Osteocyte (in vitro differentiated cells): ENCODE measurements around the gene ENTHD1. TPM values are rescaled to one million over a fixed set of nuclear protein-coding genes. Genes with fewer than 3 reads are reported as not detected.

ENCODE experiments used
- DNase-seq: peaks from one replicate; pipeline ENCODE4 v3.0.0; 2021; ENCODE audit warnings: mixed read lengths; ENCODE audit not compliant: unreplicated experiment; ENCODE audit errors: extremely low spot score
- H3K27ac Mint-ChIP-seq: one replicate; pipeline ENCODE4 v1.8.0; 2021; ENCODE audit warnings: mild to moderate bottlenecking, mixed read lengths; ENCODE audit not compliant: unreplicated experiment
- H3K27me3 Mint-ChIP-seq: one replicate; pipeline ENCODE4 v1.8.0; 2021; ENCODE audit warnings: mixed read lengths; ENCODE audit not compliant: unreplicated experiment
- H3K36me3 Mint-ChIP-seq: one replicate; pipeline ENCODE4 v1.8.0; 2021; ENCODE audit warnings: mixed read lengths; ENCODE audit not compliant: unreplicated experiment
- H3K4me1 Mint-ChIP-seq: one replicate; pipeline ENCODE4 v1.8.0; 2021; ENCODE audit warnings: mixed read lengths; ENCODE audit not compliant: unreplicated experiment
- H3K4me3 Mint-ChIP-seq: one replicate; pipeline ENCODE4 v1.8.0; 2021; ENCODE audit warnings: mild to moderate bottlenecking, moderate library complexity, mixed read lengths; ENCODE audit not compliant: unreplicated experiment
- H3K9me3 Mint-ChIP-seq: one replicate; pipeline ENCODE4 v1.8.0; 2021; ENCODE audit warnings: mixed read lengths; ENCODE audit not compliant: unreplicated experiment
- CTCF ChIP-seq: fragments of 200-600 bp; sonication (generic); IDR thresholded peaks from 2 replicates; pipeline ENCODE4 v1.5.0; 2021; ENCODE audit warnings: antibody characterized with exemption, mild to moderate bottlenecking, moderate library complexity
- total RNA-seq: library from RNA; stranded (reverse); gene quantifications from 2 replicates; pipeline ENCODE4 v1.2.1, GENCODE V29; 2021

Gene ENTHD1
- total RNA-seq, 1 donor from 2014 or later = not detected

DNA sequence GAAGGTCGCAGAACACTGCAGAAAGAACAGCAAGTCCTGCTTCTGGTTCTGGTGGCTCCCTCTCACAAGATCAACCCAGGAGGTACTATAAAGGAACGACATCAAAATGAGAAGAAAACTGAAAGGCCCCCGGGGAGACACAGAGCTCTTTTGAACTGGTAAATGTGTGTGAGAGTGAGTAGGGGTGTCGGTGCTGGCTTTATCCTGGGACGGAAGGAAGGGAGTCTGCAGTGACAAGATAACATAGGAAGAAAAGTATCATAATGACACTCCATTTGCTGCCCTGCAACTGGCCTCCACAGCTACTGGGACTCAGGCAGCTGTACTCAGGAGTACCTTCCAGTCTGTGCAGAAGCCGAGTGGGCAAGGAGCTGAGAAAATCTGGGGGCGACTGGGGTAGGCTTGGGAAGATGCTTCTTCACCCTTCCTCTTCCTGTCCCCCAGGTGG, 60.9 kb downstream of the ENTHD1 start:
- Mint-ChIP-seq H3K9me3 (no peaks in the 10 kb centered on the region), H3K27me3 (peaks cover 77% of the 10 kb centered on the region), H3K27ac (no peak overlapping the region), H3K4me3 (no peak overlapping the region), H3K4me1 (no peaks in the 10 kb centered on the region), H3K36me3 (no peaks in the 10 kb centered on the region)
- no peak for TF ChIP-seq CTCF
- no peak for DNase-seq

DNA sequence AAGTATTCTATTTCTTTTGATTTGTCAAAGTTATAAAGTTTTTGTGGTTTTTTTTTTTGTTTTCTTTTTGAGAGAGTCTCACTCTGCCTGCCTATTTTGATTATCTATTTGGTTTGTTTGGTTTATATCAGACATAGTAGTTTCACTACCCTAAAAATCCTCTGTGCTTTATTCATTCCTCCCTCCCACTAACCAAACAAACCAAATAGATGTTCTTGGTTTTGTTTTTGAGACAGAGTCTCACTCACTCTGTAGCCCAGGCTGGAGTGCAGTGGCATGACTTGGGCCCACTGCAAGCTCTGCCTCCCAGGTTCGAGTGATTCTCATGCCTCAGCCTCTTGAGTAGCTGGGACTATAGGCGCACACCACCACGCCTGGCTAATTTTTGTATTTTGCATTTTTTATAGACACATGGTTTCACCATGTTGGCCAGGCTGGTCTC, 67.9 kb downstream of the ENTHD1 start:
- no peak overlapping the region for H3K4me3 Mint-ChIP-seq
- no peaks in the 10 kb centered on the region for H3K9me3 Mint-ChIP-seq
- no peak for TF ChIP-seq CTCF
- H3K27ac Mint-ChIP-seq = no peak overlapping the region
- H3K27me3 Mint-ChIP-seq = peaks cover 19% of the 10 kb centered on the region
- DNase-seq = no peak
- no peaks in the 10 kb centered on the region for H3K36me3 Mint-ChIP-seq
- H3K4me1 Mint-ChIP-seq = peaks cover 12% of the 10 kb centered on the region

DNA sequence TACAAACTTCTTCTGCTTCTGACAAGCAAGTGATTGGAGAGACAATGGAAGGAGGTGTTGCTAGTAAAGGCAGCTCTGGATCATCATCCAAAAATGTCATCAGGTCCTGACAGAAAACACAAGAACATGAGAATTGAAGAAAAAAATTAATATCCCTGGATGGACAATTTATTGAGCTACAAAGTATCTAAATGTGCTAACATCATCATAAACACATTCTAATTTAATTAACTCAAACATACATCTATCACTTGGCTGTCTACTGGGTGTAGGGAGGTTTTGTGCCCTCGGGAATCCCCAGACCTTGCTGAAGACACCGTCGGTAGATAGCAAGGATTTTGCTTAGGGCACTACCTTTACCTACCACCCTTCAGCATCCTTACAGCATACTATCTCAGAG, 72.6 kb downstream of the ENTHD1 start:
- Mint-ChIP-seq H3K4me1 (peaks cover 23% of the 10 kb centered on the region), H3K27me3 (no peaks in the 10 kb centered on the region), H3K36me3 (no peaks in the 10 kb centered on the region), H3K9me3 (no peaks in the 10 kb centered on the region), H3K4me3 (no peak overlapping the region), H3K27ac (no peak overlapping the region)
- no peak for TF ChIP-seq CTCF
- DNase-seq = no peak

- no peak for TF ChIP-seq CTCF
- Mint-ChIP-seq H3K27ac (no peak overlapping the region), H3K4me1 (peaks cover 22% of the 10 kb centered on the region), H3K36me3 (no peaks in the 10 kb centered on the region), H3K4me3 (no peak overlapping the region), H3K9me3 (no peaks in the 10 kb centered on the region), H3K27me3 (no peaks in the 10 kb centered on the region)
- DNase-seq = no peak
Measured at GRCh38 chr22:39820256-39820655, 73.3 kb downstream of the ENTHD1 start.

GRCh38 chr22:39819429-39819828, 74.1 kb downstream of the ENTHD1 start:
- Mint-ChIP-seq H3K9me3 (no peaks in the 10 kb centered on the region), H3K27ac (no peak overlapping the region), H3K4me3 (no peak overlapping the region), H3K27me3 (no peaks in the 10 kb centered on the region), H3K36me3 (no peaks in the 10 kb centered on the region), H3K4me1 (peaks cover 23% of the 10 kb centered on the region)
- no peak for TF ChIP-seq CTCF
- no peak for DNase-seq
